Endothelial cell of umbilical vein (primary cell): ENCODE data around the gene GARIN5A. TPM values are rescaled to one million over a fixed set of nuclear protein-coding genes. Genes with fewer than 3 reads are reported as not detected.

ENCODE experiments used
- BruUV-seq: library from RNA; stranded (reverse); fragments of 400-500 nt; replicated peaks from 2 replicates; lab custom pipeline; 2021; lab: Mats Ljungman, UMichigan
- CTCF ChIA-PET: fragments of 300-600, 350-600 bp; sonication (Branson Sonifier 250); formaldehyde crosslinking; loops from one replicate; lab custom pipeline; 2021; ENCODE audit warnings: antibody characterized with exemption, inconsistent platforms; lab: Charles Lee
- POLR2A ChIA-PET: fragments of 300-600, 350-600 bp; sonication (Branson Sonifier 250); formaldehyde crosslinking; loops from one replicate; lab custom pipeline; 2021; ENCODE audit warnings: antibody characterized with exemption, inconsistent platforms; lab: Charles Lee
- DNase-seq: peaks from one replicate; pipeline ENCODE4 v3.0.0-alpha.2; 2011; ENCODE audit warnings: low read depth, low spot score
- FAIRE-seq: peaks from 2 replicates; lab custom pipeline; 2011; peaks lifted over from hg19 to GRCh38; lab: Jason Lieb, UNC
- H2AFZ ChIP-seq: 2 replicates; pipeline ENCODE4 v1.6.0; 2012; ENCODE audit warnings: low read depth, low read length, control low read depth, inconsistent platforms
- H3K27ac ChIP-seq: 2 replicates; pipeline ENCODE4 v1.5.1; 2011; ENCODE audit warnings: low read depth, mild to moderate bottlenecking, control low read depth, low read length, moderate library complexity; ENCODE audit not compliant: insufficient read depth
- H3K27me3 ChIP-seq, 2 experiments: 2 replicates each; pipeline versions ENCODE4 v1.6.0 to v1.6.1; 2011; ENCODE audit warnings: low read length in 2 of 2, mixed read lengths in 1 of 2; ENCODE audit not compliant: control insufficient read depth in 2 of 2, insufficient read depth in 2 of 2
- H3K36me3 ChIP-seq, 2 experiments: 2 replicates in 1 of 2; 3 replicates in 1 of 2; pipeline ENCODE4 v1.5.1; 2011; ENCODE audit warnings: low read length in 2 of 2, mild to moderate bottlenecking in 1 of 2, moderate library complexity in 1 of 2; ENCODE audit not compliant: control insufficient read depth in 2 of 2, insufficient read depth in 2 of 2; ENCODE audit errors: extremely low read depth in 1 of 2
- H3K4me1 ChIP-seq: 3 replicates; pipeline ENCODE4 v1.5.1; 2011; ENCODE audit warnings: mild to moderate bottlenecking, low read length; ENCODE audit not compliant: control insufficient read depth, insufficient read depth; ENCODE audit errors: extremely low read depth
- H3K4me2 ChIP-seq: 2 replicates; pipeline ENCODE4 v1.6.1; 2011; ENCODE audit warnings: low read length, control low read depth, mixed read lengths; ENCODE audit not compliant: insufficient read depth
- H3K4me3 ChIP-seq, 3 experiments: fragments of 200-600 bp in 1 of 3; sonication (generic), shearing (Covaris generic) in 1 of 3; replicated peaks in 1 of 3; 2 replicates each; pipeline ENCODE4 v1.5.1; 2011 to 2016; ENCODE audit warnings: control low read depth in 3 of 3, low read length in 3 of 3, mild to moderate bottlenecking in 2 of 3, inconsistent platforms in 1 of 3, low read depth in 1 of 3, moderate library complexity in 1 of 3; ENCODE audit not compliant: insufficient read depth in 1 of 3
- H3K79me2 ChIP-seq: 2 replicates; pipeline ENCODE4 v1.6.0; 2012; ENCODE audit warnings: low read length, inconsistent platforms; ENCODE audit not compliant: control insufficient read depth, insufficient read depth
- H3K9ac ChIP-seq: replicated peaks from 2 replicates; pipeline ENCODE3; 2011; ENCODE audit warnings: low read length, control low read depth; ENCODE audit not compliant: insufficient read depth; ENCODE audit errors: extremely low read depth
- H3K9me1 ChIP-seq: replicated peaks from 3 replicates; pipeline ENCODE4 v1.6.0; 2011; ENCODE audit warnings: mild to moderate bottlenecking, low read length; ENCODE audit not compliant: control insufficient read depth, insufficient read depth; ENCODE audit errors: extremely low read depth
- H3K9me3 ChIP-seq: replicated peaks from 2 replicates; pipeline ENCODE4 v1.5.1; 2012; ENCODE audit warnings: low read length, inconsistent platforms; ENCODE audit not compliant: control insufficient read depth, insufficient read depth
- H4K20me1 ChIP-seq: replicated peaks from 2 replicates; pipeline ENCODE3; 2011; ENCODE audit warnings: mild to moderate bottlenecking, low read length; ENCODE audit not compliant: control insufficient read depth, insufficient read depth; ENCODE audit errors: extremely low read depth
- EZH2 ChIP-seq: IDR thresholded peaks from 2 replicates; pipeline ENCODE4 v1.6.1; 2012; ENCODE audit warnings: borderline replicate concordance, low read depth, mild to moderate bottlenecking, moderate library complexity, low read length, inconsistent platforms; ENCODE audit not compliant: severe bottlenecking
- FOS ChIP-seq: IDR thresholded peaks from 2 replicates; pipeline ENCODE4 v1.6.1; 2011; ENCODE audit warnings: mild to moderate bottlenecking, low read length, moderate library complexity, borderline replicate concordance; ENCODE audit not compliant: insufficient read depth
- GATA2 ChIP-seq: IDR thresholded peaks from 2 replicates; pipeline ENCODE4 v1.7.0; 2011; ENCODE audit warnings: low read depth, mild to moderate bottlenecking, moderate library complexity, mixed read lengths, low read length; ENCODE audit not compliant: insufficient read length, insufficient read depth
- JUN ChIP-seq: IDR thresholded peaks from 2 replicates; pipeline ENCODE4 v1.6.1; 2011; ENCODE audit warnings: borderline replicate concordance, low read depth; ENCODE audit not compliant: insufficient read length, insufficient read depth
- MYC ChIP-seq: IDR thresholded peaks from one replicate; pipeline ENCODE4 v1.6.1; 2011; ENCODE audit warnings: mild to moderate bottlenecking, low read depth, low read length
- POLR2A ChIP-seq: IDR thresholded peaks from 2 replicates; pipeline ENCODE4 v1.6.1; 2012; ENCODE audit warnings: low read depth, mild to moderate bottlenecking, control low read depth, low read length
- POLR2AphosphoS5 ChIP-seq: IDR thresholded peaks from 2 replicates; pipeline ENCODE4 v1.6.1; 2012; ENCODE audit warnings: low read depth, mild to moderate bottlenecking, control low read depth, low read length, moderate library complexity; ENCODE audit not compliant: insufficient read depth
- dilution Hi-C: fragments of 300-500 bp; cut with MboI; formaldehyde crosslinking; loops from one replicate; pipeline ENCODE4 v1.15.0; 2019; ENCODE audit warnings: low sequenced_read_pairs; ENCODE audit not compliant: extremely low pct_ligation_motif_present
- intact Hi-C: fragments of 100-400 bp; cut with micrococcal nuclease; formaldehyde crosslinking; loops from one replicate; pipeline ENCODE4 v1.10.0; 2022
- polyA plus RNA-seq, 4 experiments: library from polyadenylated mRNA; depleted of rRNA in 3 of 4; stranded (reverse) in 3 of 4; unstranded in 1 of 4; fragments of >200 nt; gene quantifications; 2 replicates each; pipeline versions ENCODE4 v1.2.1 to v1.2.3, GENCODE V29; 2011 to 2012; ENCODE audit warnings: missing spikeins in 1 of 4
- total RNA-seq: library from RNA; stranded (reverse); gene quantifications from 2 replicates; pipeline ENCODE4 v1.2.3, GENCODE V29; 2021
- TF ChIP-seq, protein P1 (sequence below), 2 donors: IDR thresholded peaks; 1 replicate in 1 of 2; 2 replicates in 1 of 2; pipeline ENCODE4 v1.5.1; 2011; ENCODE audit warnings: low read length in 2 of 2, mild to moderate bottlenecking in 2 of 2, moderate library complexity in 2 of 2, control low read depth in 1 of 2, inconsistent platforms in 1 of 2, low read depth in 1 of 2; ENCODE audit not compliant: insufficient read depth in 1 of 2; ENCODE audit errors: extremely low read depth in 1 of 2
- TF ChIP-seq, protein P2 (sequence below): IDR thresholded peaks from 2 replicates; pipeline ENCODE4 v1.6.1; 2011; ENCODE audit not compliant: insufficient read depth, insufficient read length

The GARIN5A gene
- total and polyA plus RNA-seq, 2 donors (not counting 3 experiments of a cell fraction or from before 2014, with no cell fraction given): 0.44 to 0.76 TPM

DNA sequence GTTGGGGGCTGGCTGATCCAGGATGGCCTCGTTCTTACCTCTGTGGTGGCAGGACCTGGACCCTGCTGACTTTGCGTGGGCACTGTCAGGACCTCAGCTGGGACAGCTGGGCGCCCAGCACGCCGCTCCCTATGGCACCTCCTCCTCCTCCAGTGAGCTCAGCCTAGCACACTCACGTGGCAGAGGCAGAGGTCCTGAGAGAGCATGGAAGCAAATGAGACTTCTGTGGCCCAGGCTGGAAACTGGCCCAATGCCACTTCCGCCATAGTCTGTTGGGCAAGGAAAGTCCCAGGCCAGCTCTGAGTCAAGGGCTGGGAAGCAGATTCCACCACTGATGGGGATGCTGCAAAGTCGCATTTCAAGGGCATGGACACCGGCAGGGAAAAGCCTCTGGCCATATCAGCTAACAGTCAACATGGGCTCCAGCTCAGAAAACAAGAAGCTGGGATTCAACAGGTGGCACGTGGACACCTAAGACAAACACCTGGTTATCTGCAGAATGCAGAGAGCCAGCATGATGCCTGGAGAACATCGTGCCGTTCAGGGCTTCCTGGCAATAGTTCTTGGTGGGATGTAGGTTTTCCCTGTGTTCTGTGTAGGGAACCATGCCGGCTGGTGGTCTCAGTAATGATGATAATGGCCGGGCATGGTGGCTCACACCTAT lies 27.3 kb downstream of the GARIN5A start:
- no peaks in the 10 kb centered on the region for H3K9me1 ChIP-seq
- H3K36me3 ChIP-seq: no peaks in the 10 kb centered on the region
- H4K20me1 ChIP-seq: no peaks in the 10 kb centered on the region
- H2AFZ ChIP-seq: no peak overlapping the region
- no TSS peak for BruUV-seq
- H3K27me3 ChIP-seq: no peaks in the 10 kb centered on the region
- POLR2A ChIA-PET: no interaction called here
- no peak for TF ChIP-seq POLR2AphosphoS5
- TF ChIP-seq, protein P1, sequence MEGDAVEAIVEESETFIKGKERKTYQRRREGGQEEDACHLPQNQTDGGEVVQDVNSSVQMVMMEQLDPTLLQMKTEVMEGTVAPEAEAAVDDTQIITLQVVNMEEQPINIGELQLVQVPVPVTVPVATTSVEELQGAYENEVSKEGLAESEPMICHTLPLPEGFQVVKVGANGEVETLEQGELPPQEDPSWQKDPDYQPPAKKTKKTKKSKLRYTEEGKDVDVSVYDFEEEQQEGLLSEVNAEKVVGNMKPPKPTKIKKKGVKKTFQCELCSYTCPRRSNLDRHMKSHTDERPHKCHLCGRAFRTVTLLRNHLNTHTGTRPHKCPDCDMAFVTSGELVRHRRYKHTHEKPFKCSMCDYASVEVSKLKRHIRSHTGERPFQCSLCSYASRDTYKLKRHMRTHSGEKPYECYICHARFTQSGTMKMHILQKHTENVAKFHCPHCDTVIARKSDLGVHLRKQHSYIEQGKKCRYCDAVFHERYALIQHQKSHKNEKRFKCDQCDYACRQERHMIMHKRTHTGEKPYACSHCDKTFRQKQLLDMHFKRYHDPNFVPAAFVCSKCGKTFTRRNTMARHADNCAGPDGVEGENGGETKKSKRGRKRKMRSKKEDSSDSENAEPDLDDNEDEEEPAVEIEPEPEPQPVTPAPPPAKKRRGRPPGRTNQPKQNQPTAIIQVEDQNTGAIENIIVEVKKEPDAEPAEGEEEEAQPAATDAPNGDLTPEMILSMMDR (IDR thresholded peaks at IDR 0.05; ENCODE audit: extremely low read depth in 1 of 2, insufficient read depth in 1 of 2, low read depth in 1 of 2, low read length in 2 of 2): no peak
- TF ChIP-seq, protein P2, sequence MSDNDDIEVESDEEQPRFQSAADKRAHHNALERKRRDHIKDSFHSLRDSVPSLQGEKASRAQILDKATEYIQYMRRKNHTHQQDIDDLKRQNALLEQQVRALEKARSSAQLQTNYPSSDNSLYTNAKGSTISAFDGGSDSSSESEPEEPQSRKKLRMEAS: no peak
- no peak for TF ChIP-seq MYC
- no peak for TF ChIP-seq JUN
- TF ChIP-seq GATA2: no peak
- TF ChIP-seq EZH2: no peak
- no peak for TF ChIP-seq POLR2A
- no peak for TF ChIP-seq FOS
- CTCF ChIA-PET: interaction anchor here (0.9 to 1.3 kb wide), 3 partner anchors 12 to 80 kb away, joined by 3 to 4 read pairs (median 3); no protein-coding TSS in a partner anchor
- no peak overlapping the region for H3K27ac ChIP-seq
- no peak for FAIRE-seq
- H3K4me3 ChIP-seq: no peak overlapping the region
- H3K79me2 ChIP-seq: no peaks in the 10 kb centered on the region
- dilution Hi-C loops: no loop called here
- DNase-seq: no peak
- intact Hi-C loops: no loop called here
- no peaks in the 10 kb centered on the region for H3K9me3 ChIP-seq
- H3K4me1 ChIP-seq: no peaks in the 10 kb centered on the region
- H3K4me2 ChIP-seq: no peak overlapping the region
- H3K9ac ChIP-seq: no peak overlapping the region
